Measurements from ENCODE around the gene MTX3. TPM values are rescaled to one million over a fixed set of nuclear protein-coding genes. Genes with fewer than 3 reads are reported as not detected.

Gene MTX3
- polyA plus RNA-seq, 3 donors = 0.43 to 2.4 (median 0.68) TPM

GRCh38 chr5:79966448-79966847 is 24.6 kb downstream of the MTX3 start:
- Mint-ChIP-seq H3K4me1 (peaks cover 9% of the 10 kb centered on the region), H3K4me3 (no peak overlapping the region), H3K9me3 (peaks cover 0 to 2% (median 0%) of the 10 kb centered on the region in 7 donors), H3K27ac (no peak overlapping the region), H3K36me3 (no peaks in the 10 kb centered on the region), H3K27me3 (ENCODE audit: low read depth in 3 of 3) (peaks cover 4 to 15% (median 8%) of the 10 kb centered on the region in 3 donors)
- Histone ChIP-seq H2AFZ (ENCODE audit: insufficient read depth, low read depth, low read length, poor library complexity, severe bottlenecking) (no peak overlapping the region), H3K27ac (ENCODE audit: low read depth in 1 of 2, low read length in 2 of 2) (no peak overlapping the region), H3K27me3 (ENCODE audit: control insufficient read depth in 2 of 2, insufficient read depth in 2 of 2, low read length in 2 of 2) (peaks cover 13 to 22% of the 10 kb centered on the region in 2 donors), H3K36me3 (replicated peaks in 1 of 2; ENCODE audit: control insufficient read depth in 1 of 2, insufficient read depth in 2 of 2, low read length in 2 of 2) (no peaks in the 10 kb centered on the region), H3K4me3 (replicated peaks in 1 of 3; ENCODE audit: low read depth in 2 of 3, low read length in 3 of 3) (no peak overlapping the region), H3K79me2 (ENCODE audit: insufficient read depth, low read length) (no peaks in the 10 kb centered on the region), H3K9me3 (replicated peaks in 1 of 2; ENCODE audit: control insufficient read depth in 1 of 2, insufficient read depth in 1 of 2, low read length in 2 of 2) (no peaks in the 10 kb centered on the region), H3K4me2 (replicated peaks; ENCODE audit: extremely low read depth, low read length, poor library complexity, severe bottlenecking) (no peak overlapping the region), H3K4me1 (ENCODE audit: control insufficient read depth in 1 of 2, insufficient read depth in 2 of 2, low read length in 2 of 2) (peaks cover 0 to 4% of the 10 kb centered on the region in 2 donors), H4K20me1 (ENCODE audit: insufficient read depth, low read length) (no peaks in the 10 kb centered on the region), H3K9ac (ENCODE audit: insufficient read depth, low read length, poor library complexity, severe bottlenecking) (no peak overlapping the region)
- TF ChIP-seq CTCF (IDR thresholded peaks at IDR 0.05) = no peak
- 96% methylated on average over 5 of the region's 5 CpGs for whole genome bisulfite sequencing (ENCODE audit: insufficient coverage)
- intact Hi-C loops (cut with micrococcal nuclease) = no loop called here
- DNase-seq = no peak

- Histone ChIP-seq H3K4me1 (ENCODE audit: control insufficient read depth in 1 of 2, insufficient read depth in 2 of 2, low read length in 2 of 2) (peaks cover 0 to 4% of the 10 kb centered on the region in 2 donors), H2AFZ (ENCODE audit: insufficient read depth, low read depth, low read length, poor library complexity, severe bottlenecking) (no peak overlapping the region), H3K9ac (ENCODE audit: insufficient read depth, low read length, poor library complexity, severe bottlenecking) (no peak overlapping the region), H3K27me3 (ENCODE audit: control insufficient read depth in 2 of 2, insufficient read depth in 2 of 2, low read length in 2 of 2) (peaks cover 9 to 18% of the 10 kb centered on the region in 2 donors), H3K79me2 (ENCODE audit: insufficient read depth, low read length) (no peaks in the 10 kb centered on the region), H3K27ac (ENCODE audit: low read depth in 1 of 2, low read length in 2 of 2) (no peak overlapping the region), H3K36me3 (replicated peaks in 1 of 2; ENCODE audit: control insufficient read depth in 1 of 2, insufficient read depth in 2 of 2, low read length in 2 of 2) (no peaks in the 10 kb centered on the region), H3K4me3 (replicated peaks in 1 of 3; ENCODE audit: low read depth in 2 of 3, low read length in 3 of 3) (no peak overlapping the region), H3K4me2 (replicated peaks; ENCODE audit: extremely low read depth, low read length, poor library complexity, severe bottlenecking) (no peak overlapping the region), H3K9me3 (replicated peaks in 1 of 2; ENCODE audit: control insufficient read depth in 1 of 2, insufficient read depth in 1 of 2, low read length in 2 of 2) (no peaks in the 10 kb centered on the region), H4K20me1 (ENCODE audit: insufficient read depth, low read length) (no peaks in the 10 kb centered on the region)
- intact Hi-C loops (cut with micrococcal nuclease) = no loop called here
- peaks cover 4 to 13% (median 8%) of the 10 kb centered on the region in 3 donors for H3K27me3 Mint-ChIP-seq (ENCODE audit: low read depth in 3 of 3)
- 83% methylated on average over 3 of the region's 7 CpGs for WGBS (ENCODE audit: insufficient coverage)
- H3K4me1 Mint-ChIP-seq = peaks cover 12% of the 10 kb centered on the region
- no peak for TF ChIP-seq CTCF (IDR thresholded peaks at IDR 0.05)
- no peak overlapping the region for H3K4me3 Mint-ChIP-seq
- no peak for DNase-seq
- H3K27ac Mint-ChIP-seq = no peak overlapping the region
- peaks cover 0 to 5% (median 2%) of the 10 kb centered on the region in 7 donors for H3K9me3 Mint-ChIP-seq
- H3K36me3 Mint-ChIP-seq = no peaks in the 10 kb centered on the region
Measured at GRCh38 chr5:79964136-79964535, 26.9 kb downstream of the MTX3 start.
